Measurements from ENCODE around the gene TRPM4.
"Not testable (repeated sequence)": the region's sequence is repeated elsewhere in the genome, so short reads cannot be mapped to it uniquely, and the experiment has no call there.

DNA sequence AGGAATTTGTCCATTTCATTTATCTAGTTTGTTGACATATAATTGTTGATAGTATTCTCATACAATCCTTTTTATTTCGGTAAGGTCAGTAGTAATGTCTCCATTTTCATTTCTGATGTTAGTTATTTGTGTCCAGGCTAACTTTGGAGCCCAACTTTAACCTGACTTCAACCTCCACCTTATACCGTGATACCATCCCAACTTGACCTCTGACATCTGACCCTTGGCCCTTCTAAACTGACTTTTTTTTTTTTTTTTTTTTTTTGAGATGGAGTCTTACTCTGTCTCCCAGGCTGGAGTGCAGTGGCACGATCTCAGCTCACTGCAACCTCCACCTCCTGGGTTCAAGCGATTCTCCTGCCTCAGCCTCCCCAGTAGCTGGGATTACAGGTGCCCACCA, 51.9 kb downstream of the TRPM4 start:
- TF ChIP-seq, protein P1, sequence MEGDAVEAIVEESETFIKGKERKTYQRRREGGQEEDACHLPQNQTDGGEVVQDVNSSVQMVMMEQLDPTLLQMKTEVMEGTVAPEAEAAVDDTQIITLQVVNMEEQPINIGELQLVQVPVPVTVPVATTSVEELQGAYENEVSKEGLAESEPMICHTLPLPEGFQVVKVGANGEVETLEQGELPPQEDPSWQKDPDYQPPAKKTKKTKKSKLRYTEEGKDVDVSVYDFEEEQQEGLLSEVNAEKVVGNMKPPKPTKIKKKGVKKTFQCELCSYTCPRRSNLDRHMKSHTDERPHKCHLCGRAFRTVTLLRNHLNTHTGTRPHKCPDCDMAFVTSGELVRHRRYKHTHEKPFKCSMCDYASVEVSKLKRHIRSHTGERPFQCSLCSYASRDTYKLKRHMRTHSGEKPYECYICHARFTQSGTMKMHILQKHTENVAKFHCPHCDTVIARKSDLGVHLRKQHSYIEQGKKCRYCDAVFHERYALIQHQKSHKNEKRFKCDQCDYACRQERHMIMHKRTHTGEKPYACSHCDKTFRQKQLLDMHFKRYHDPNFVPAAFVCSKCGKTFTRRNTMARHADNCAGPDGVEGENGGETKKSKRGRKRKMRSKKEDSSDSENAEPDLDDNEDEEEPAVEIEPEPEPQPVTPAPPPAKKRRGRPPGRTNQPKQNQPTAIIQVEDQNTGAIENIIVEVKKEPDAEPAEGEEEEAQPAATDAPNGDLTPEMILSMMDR (IDR thresholded peaks at IDR 0.05) = not testable (repeated sequence)
- TF ChIP-seq POLR2A (IDR thresholded peaks at IDR 0.05) = not testable (repeated sequence)

Data from esophagus squamous epithelium (tissue), 4 donors.